Measurements from ENCODE around the gene RNF151.

DNA sequence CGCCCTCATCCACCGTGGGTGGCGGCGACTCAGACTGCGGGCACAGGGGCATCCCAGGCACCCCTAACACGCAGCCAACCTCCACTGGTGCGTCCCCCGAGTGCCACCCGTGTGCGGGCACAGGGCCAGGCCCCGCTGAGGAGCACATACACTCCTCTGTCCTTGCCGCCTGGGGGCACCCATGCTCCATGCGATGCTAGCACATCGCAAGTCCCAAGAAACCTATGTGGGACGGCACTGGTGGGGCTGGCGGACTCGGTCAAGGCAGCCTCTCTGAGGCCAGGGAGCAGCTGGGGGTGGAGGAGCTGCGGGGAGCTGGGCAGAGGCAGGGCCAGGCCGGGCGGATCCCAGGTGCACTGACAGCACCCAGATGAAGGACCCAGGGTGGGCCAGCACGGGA lies 39.0 kb downstream of the RNF151 start:
- no peak for TF ChIP-seq CTCF (IDR thresholded peaks at IDR 0.05; ENCODE audit: low read depth, low read length)
- no peak for TF ChIP-seq MAX (IDR thresholded peaks at IDR 0.05; ENCODE audit: low read depth, low read length)
- TF ChIP-seq POLR2A (IDR thresholded peaks at IDR 0.05; ENCODE audit: extremely low read depth, insufficient read length) = no peak
- TF ChIP-seq MYC (IDR thresholded peaks at IDR 0.05; ENCODE audit: low read depth, low read length) = no peak
